Esophagus muscularis mucosa (tissue), 4 donors: Measurements from ENCODE around the gene TGFBR1.

Source experiments
- EP300 ChIP-seq: sonication (generic); formaldehyde crosslinking; IDR thresholded peaks from one replicate; pipeline ENCODE4 v1.6.1; 2017; ENCODE audit warnings: antibody characterized with exemption
- POLR2AphosphoS5 ChIP-seq, 2 donors: sonication (generic); formaldehyde crosslinking; IDR thresholded peaks; one replicate each; pipeline ENCODE4 v1.6.1; 2017; ENCODE audit warnings: antibody characterized with exemption in 2 of 2
- TF ChIP-seq, protein P1 (sequence below), 3 experiments: fragments of 200-600 bp in 2 of 3; fragments of 450-650 bp in 1 of 3; sonication (generic) in 2 of 3; IDR thresholded peaks; one replicate each; pipeline ENCODE4 v1.5.1; 2017 to 2019; ENCODE audit warnings: antibody characterized with exemption in 3 of 3, mild to moderate bottlenecking in 2 of 3, moderate library complexity in 1 of 3

DNA sequence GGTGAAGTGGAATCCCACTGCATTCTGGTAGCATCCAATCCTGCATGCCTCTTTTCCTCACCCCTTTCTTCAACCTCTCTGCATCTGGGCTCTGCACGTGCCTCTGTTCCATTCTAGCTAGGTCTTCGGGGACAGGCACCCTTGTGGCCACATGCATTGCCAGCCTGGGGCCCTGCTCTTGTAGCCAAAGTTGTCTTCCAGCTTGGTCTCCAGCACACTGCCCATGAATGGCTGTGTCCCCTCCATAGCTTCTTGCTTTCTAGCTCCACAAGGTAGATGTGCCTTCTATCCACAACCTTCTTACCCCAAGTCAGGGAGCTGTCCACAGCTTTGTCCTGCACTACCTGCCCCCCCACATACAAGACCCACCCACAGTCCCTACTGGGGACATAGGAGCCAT lies 84.3 kb downstream of the TGFBR1 start:
- TF ChIP-seq, protein P1, sequence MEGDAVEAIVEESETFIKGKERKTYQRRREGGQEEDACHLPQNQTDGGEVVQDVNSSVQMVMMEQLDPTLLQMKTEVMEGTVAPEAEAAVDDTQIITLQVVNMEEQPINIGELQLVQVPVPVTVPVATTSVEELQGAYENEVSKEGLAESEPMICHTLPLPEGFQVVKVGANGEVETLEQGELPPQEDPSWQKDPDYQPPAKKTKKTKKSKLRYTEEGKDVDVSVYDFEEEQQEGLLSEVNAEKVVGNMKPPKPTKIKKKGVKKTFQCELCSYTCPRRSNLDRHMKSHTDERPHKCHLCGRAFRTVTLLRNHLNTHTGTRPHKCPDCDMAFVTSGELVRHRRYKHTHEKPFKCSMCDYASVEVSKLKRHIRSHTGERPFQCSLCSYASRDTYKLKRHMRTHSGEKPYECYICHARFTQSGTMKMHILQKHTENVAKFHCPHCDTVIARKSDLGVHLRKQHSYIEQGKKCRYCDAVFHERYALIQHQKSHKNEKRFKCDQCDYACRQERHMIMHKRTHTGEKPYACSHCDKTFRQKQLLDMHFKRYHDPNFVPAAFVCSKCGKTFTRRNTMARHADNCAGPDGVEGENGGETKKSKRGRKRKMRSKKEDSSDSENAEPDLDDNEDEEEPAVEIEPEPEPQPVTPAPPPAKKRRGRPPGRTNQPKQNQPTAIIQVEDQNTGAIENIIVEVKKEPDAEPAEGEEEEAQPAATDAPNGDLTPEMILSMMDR (IDR thresholded peaks at IDR 0.05) = no peak
- no peak for TF ChIP-seq POLR2AphosphoS5 (IDR thresholded peaks at IDR 0.05)
- no peak for TF ChIP-seq EP300
